ENCODE data around the gene CMTR1. TPM values are rescaled to one million over a fixed set of nuclear protein-coding genes. Genes with fewer than 3 reads are reported as not detected.
A peak's percentile ranks its signal among the peaks of the same experiment; 100 is the strongest.

Gene CMTR1
- total and polyA plus RNA-seq, 12 donors, result 13.1 to 37.0 (median 33.1) TPM

- peak in 2 of 8 donors; percentile 27 to 44 for ATAC-seq
These were observed 84.4 kb downstream of the CMTR1 start for GRCh38 chr6:37517411-37517812.

DNA sequence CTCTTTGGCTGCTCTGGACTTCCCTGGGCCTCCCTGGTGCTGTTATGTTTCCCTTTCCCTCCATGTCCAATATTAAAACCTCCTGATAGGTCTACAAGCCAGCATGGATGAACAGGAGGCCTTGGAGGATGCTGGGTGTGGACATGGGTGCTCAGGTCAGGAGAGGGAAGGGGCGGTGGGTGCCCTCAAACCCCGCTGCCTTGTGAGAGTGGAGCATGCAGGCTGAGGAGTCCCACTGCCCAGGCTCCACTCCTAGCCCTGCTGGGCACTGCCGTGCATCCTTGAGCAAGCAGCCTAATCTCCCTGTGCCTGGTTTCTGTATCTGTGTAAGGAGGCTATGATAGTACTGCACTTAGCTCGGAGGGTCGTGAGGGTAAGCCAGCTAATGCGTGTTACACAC is 85.1 kb downstream of the CMTR1 start:
- intact Hi-C loops (cut with DNase I), result no loop called here
- Histone ChIP-seq H3K4me1 (peaks cover 0 to 18% (median 7%) of the 10 kb centered on the region in 9 donors), H3K36me3 (no peaks in the 10 kb centered on the region), H3K27me3 (peaks cover 4 to 47% (median 37%) of the 10 kb centered on the region in 7 donors), H3K27ac (peak overlapping the region in 1 of 10 donors; percentile 83), H3K4me3 (peak overlapping the region in 1 of 10 donors; percentile 17), H3K9me3 (no peaks in the 10 kb centered on the region)
- no peak for ATAC-seq
- no peak for TF ChIP-seq CTCF (IDR thresholded peaks at IDR 0.05)
- DNase-seq, result no peak
- 80% methylated on average over 6 of the region's 6 CpGs for WGBS, 2 donors

More at GRCh38 chr6:37517411-37517812, 84.4 kb downstream of the CMTR1 start:
- WGBS, 2 donors, result 74% methylated on average over 11 of the region's 11 CpGs
- no peak for DNase-seq
- TF ChIP-seq CTCF (IDR thresholded peaks at IDR 0.05), result no peak
- Histone ChIP-seq H3K27ac (peak overlapping the region in 1 of 10 donors; percentile 83), H3K36me3 (no peaks in the 10 kb centered on the region), H3K9me3 (no peaks in the 10 kb centered on the region), H3K27me3 (peaks cover 4 to 49% (median 38%) of the 10 kb centered on the region in 7 donors), H3K4me1 (peaks cover 0 to 18% (median 7%) of the 10 kb centered on the region in 9 donors), H3K4me3 (peak overlapping the region in 1 of 10 donors; percentile 32)
- intact Hi-C loops (cut with DNase I), result no loop called here

GRCh38 chr6:37519461-37519860 is 86.4 kb downstream of the CMTR1 start:
- peaks cover 0 to 18% (median 7%) of the 10 kb centered on the region in 9 donors for H3K4me1 ChIP-seq
- no peak overlapping the region for H3K4me3 ChIP-seq
- H3K9me3 ChIP-seq, result no peaks in the 10 kb centered on the region
- ATAC-seq, result no peak
- no peak for DNase-seq
- H3K27me3 ChIP-seq, result peaks cover 0 to 38% (median 26%) of the 10 kb centered on the region in 7 donors
- intact Hi-C loops (cut with DNase I), result no loop called here
- no peaks in the 10 kb centered on the region for H3K36me3 ChIP-seq
- WGBS, 2 donors, result 94 to 99% methylated on average over 5 of the region's 5 CpGs
- H3K27ac ChIP-seq, result no peak overlapping the region
- TF ChIP-seq CTCF (IDR thresholded peaks at IDR 0.05), result no peak

GRCh38 chr6:37520926-37521325 is 87.9 kb downstream of the CMTR1 start:
- Histone ChIP-seq H3K27me3 (peaks cover 0 to 37% (median 20%) of the 10 kb centered on the region in 7 donors), H3K4me3 (no peak overlapping the region), H3K4me1 (peaks cover 0 to 7% (median 4%) of the 10 kb centered on the region in 9 donors), H3K36me3 (no peaks in the 10 kb centered on the region), H3K27ac (no peak overlapping the region), H3K9me3 (no peaks in the 10 kb centered on the region)
- intact Hi-C loops (cut with DNase I), result no loop called here
- DNase-seq (no peak), ATAC-seq (no peak)
- TF ChIP-seq CTCF (IDR thresholded peaks at IDR 0.05), result no peak
- 56 to 78% methylated on average over 6 of the region's 6 CpGs for whole genome bisulfite sequencing, 2 donors

Measured in heart right ventricle (tissue), 16 donors.